ENCODE data around the gene SMAD6.

Gene SMAD6

GRCh38 chr15:66713843-66714508, 11.9 kb downstream of the SMAD6 start:
- Histone ChIP-seq H3K79me2 (ENCODE audit: insufficient read depth, low read length) (no peaks in the 10 kb centered on the region), H3K4me2 (ENCODE audit: low read depth, low read length, poor library complexity, severe bottlenecking) (peak overlapping the region; percentile 3), H3K27me3 (ENCODE audit: insufficient read depth, low read length, poor library complexity, severe bottlenecking) (no peaks in the 10 kb centered on the region), H3F3A (ENCODE audit: low read depth) (no peaks in the 10 kb centered on the region), H3K4me1 (ENCODE audit: insufficient read depth, low read length, poor library complexity, severe bottlenecking) (peaks cover 9% of the 10 kb centered on the region), H3K4me3 (ENCODE audit: low read length, poor library complexity, severe bottlenecking) (no peak overlapping the region), H3K36me3 (ENCODE audit: insufficient read depth, low read length) (no peaks in the 10 kb centered on the region), H4K20me1 (ENCODE audit: insufficient read depth, low read length, poor library complexity, severe bottlenecking) (no peaks in the 10 kb centered on the region), H3K9me2 (replicated peaks; ENCODE audit: low read depth, low read length) (no peaks in the 10 kb centered on the region), H2AFZ (ENCODE audit: low read length) (no peak overlapping the region), H3K9me3 (ENCODE audit: insufficient read depth, low read depth, low read length) (no peaks in the 10 kb centered on the region), H3K9ac (ENCODE audit: low read depth, low read length, poor library complexity, severe bottlenecking) (no peak overlapping the region)
- TF ChIP-seq CTCF (conservative IDR thresholded peaks at IDR 0.05; ENCODE audit: low read length) = no peak
- TF ChIP-seq EZH2phosphoT487 (IDR thresholded peaks at IDR 0.05; ENCODE audit: borderline replicate concordance) = no peak

- TF ChIP-seq EZH2phosphoT487 (IDR thresholded peaks at IDR 0.05; ENCODE audit: borderline replicate concordance) (no peak), CTCF (conservative IDR thresholded peaks at IDR 0.05; ENCODE audit: low read length) (no peak)
- H3F3A ChIP-seq (ENCODE audit: low read depth) = no peaks in the 10 kb centered on the region
- H3K9me3 ChIP-seq (ENCODE audit: insufficient read depth, low read depth, low read length) = no peaks in the 10 kb centered on the region
- H3K4me1 ChIP-seq (ENCODE audit: insufficient read depth, low read length, poor library complexity, severe bottlenecking) = peaks cover 9% of the 10 kb centered on the region
- no peaks in the 10 kb centered on the region for H3K79me2 ChIP-seq (ENCODE audit: insufficient read depth, low read length)
- no peaks in the 10 kb centered on the region for H4K20me1 ChIP-seq (ENCODE audit: insufficient read depth, low read length, poor library complexity, severe bottlenecking)
- peak overlapping the region; percentile 3 for H3K4me2 ChIP-seq (ENCODE audit: low read depth, low read length, poor library complexity, severe bottlenecking)
- H3K9ac ChIP-seq (ENCODE audit: low read depth, low read length, poor library complexity, severe bottlenecking) = no peak overlapping the region
- no peaks in the 10 kb centered on the region for H3K9me2 ChIP-seq (replicated peaks; ENCODE audit: low read depth, low read length)
- H3K27me3 ChIP-seq (ENCODE audit: insufficient read depth, low read length, poor library complexity, severe bottlenecking) = no peaks in the 10 kb centered on the region
- no peaks in the 10 kb centered on the region for H3K36me3 ChIP-seq (ENCODE audit: insufficient read depth, low read length)
- no peak overlapping the region for H3K4me3 ChIP-seq (ENCODE audit: low read length, poor library complexity, severe bottlenecking)
- H2AFZ ChIP-seq (ENCODE audit: low read length) = no peak overlapping the region
Measured at GRCh38 chr15:66714543-66714981, 12.5 kb downstream of the SMAD6 start.

GRCh38 chr15:66715181-66715624, 13.2 kb downstream of the SMAD6 start:
- Histone ChIP-seq H3K4me3 (ENCODE audit: low read length, poor library complexity, severe bottlenecking) (no peak overlapping the region), H3K27me3 (ENCODE audit: insufficient read depth, low read length, poor library complexity, severe bottlenecking) (no peaks in the 10 kb centered on the region), H3K9me2 (replicated peaks; ENCODE audit: low read depth, low read length) (no peaks in the 10 kb centered on the region), H3K4me2 (ENCODE audit: low read depth, low read length, poor library complexity, severe bottlenecking) (no peak overlapping the region), H2AFZ (ENCODE audit: low read length) (no peak overlapping the region), H3K9ac (ENCODE audit: low read depth, low read length, poor library complexity, severe bottlenecking) (no peak overlapping the region), H4K20me1 (ENCODE audit: insufficient read depth, low read length, poor library complexity, severe bottlenecking) (no peaks in the 10 kb centered on the region), H3K36me3 (ENCODE audit: insufficient read depth, low read length) (no peaks in the 10 kb centered on the region), H3K79me2 (ENCODE audit: insufficient read depth, low read length) (no peaks in the 10 kb centered on the region), H3F3A (ENCODE audit: low read depth) (no peaks in the 10 kb centered on the region), H3K4me1 (ENCODE audit: insufficient read depth, low read length, poor library complexity, severe bottlenecking) (peaks cover 9% of the 10 kb centered on the region), H3K9me3 (ENCODE audit: insufficient read depth, low read depth, low read length) (no peaks in the 10 kb centered on the region)
- TF ChIP-seq EZH2phosphoT487 (IDR thresholded peaks at IDR 0.05; ENCODE audit: borderline replicate concordance) (no peak), CTCF (conservative IDR thresholded peaks at IDR 0.05; ENCODE audit: low read length) (no peak)
